GM19240 (cell line): Measurements from ENCODE around the gene FLT4.
"Not testable (repeated sequence)": the region's sequence is repeated elsewhere in the genome, so short reads cannot be mapped to it uniquely, and the experiment has no call there.

ENCODE experiments used
- DNase-seq: peaks from one replicate; pipeline ENCODE4 v3.0.0; 2011; ENCODE audit warnings: low spot score; ENCODE audit not compliant: insufficient read length

The FLT4 gene

DNA sequence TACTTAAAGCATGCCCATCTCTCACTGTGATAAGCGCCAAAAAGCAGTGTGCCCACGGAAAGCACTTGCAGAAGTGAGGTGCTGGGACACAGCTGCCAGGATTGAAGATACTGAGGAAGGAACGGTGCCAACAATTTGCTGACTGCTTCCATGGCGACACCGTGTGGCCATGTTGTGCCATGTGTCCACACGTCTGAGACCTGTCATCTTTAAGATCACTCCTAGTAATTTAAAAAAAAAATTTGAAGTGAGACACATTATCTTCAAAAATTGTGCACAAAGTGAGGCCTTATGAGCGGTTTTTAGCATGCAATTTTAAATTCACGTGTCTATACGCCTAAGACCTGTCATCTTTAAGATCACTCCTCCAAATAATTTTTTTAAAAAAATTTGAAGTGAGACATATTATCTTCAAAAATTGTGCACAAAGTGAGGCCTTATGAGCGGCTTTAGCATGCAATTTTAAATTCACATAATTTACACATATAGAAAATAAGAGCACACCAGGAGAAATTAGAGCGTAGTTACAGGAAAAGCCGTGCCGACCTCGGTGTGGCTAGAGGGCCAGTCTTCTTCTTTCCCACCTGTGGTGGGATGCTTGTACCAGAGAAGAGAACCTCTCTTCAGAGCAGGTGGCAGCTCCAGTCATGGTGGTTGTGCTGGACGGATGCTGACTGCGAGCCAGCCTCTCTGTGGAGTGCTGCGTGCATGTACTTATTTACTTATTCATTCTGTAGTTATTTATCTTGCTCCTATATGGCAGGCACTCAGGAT is 21.4 kb upstream of the FLT4 start:
- DNase-seq, result no peak

DNA sequence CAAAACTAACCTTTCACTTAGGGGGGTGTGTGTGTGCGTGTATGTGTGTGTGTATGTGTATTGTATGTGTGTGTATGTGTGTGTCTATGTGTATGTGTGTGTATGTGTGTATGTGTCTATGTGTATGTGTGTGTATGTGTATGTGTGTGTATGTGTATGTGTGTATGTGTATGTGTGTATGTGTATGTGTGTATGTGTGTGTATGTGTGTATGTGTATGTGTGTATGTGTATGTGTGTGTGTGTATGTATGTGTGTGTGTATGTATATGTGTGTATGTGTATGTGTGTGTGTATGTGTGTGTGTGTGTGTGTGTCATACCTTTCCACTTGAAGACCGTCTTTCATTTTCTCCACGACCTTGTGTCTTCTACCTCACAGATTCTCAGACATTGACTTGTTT is 20.8 kb upstream of the FLT4 start:
- no peak for DNase-seq

DNA sequence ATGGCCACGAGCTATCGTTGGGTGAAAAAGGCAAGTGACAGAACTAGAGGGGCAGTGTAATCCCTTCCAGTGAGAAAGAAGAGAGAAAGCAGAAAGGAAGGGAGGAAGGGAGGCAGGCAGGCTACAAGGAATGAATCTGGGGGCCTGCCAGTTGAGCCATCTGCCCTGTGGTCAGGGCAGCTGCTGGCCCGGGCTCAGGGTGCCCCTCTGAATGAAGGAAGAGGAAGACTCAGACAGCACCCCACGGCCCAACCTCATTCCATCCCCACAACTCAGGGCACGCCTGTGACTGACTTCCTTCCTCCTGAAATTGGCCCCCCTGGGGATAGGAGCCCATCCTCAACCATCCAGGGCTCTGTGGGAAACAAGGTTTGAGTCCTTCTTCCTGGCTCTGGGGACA is 20.3 kb upstream of the FLT4 start:
- DNase-seq, result no peak

DNA sequence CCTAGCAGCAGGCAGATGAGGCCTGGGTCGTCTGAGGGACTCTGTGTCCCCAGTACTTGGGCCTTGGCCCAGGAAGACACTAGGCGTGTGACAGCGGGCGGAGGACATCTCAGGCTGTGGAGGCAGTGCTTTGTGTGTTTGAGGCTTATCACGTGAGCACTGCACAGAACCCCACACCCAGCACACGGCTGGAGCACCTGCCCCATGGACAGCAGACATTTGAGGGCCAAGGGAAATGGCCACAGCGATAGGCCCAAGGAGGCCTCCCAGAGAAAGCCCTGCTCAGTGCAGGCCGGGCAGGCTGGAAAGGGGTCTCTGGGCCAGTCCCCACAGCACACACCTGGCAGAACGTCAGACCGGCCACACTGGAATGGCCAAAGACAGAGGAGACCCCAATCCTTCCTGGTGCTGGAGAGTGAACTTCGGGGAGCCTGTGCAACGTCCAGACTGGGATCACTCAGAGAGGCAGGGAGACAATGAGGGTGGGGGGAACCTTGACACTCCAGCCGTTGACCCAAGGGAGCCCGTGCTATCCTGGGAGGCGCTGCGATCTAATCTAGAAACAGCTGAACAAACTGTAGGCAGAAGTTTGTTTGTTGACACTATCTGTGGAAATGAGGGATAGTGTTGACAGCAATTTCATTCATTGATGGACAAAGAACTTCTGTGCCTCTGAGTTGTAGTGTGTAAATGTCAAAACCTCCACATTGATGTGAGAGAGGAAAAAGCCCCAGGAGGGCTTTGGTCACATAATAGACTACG is 19.6 kb upstream of the FLT4 start:
- no peak for DNase-seq

DNA sequence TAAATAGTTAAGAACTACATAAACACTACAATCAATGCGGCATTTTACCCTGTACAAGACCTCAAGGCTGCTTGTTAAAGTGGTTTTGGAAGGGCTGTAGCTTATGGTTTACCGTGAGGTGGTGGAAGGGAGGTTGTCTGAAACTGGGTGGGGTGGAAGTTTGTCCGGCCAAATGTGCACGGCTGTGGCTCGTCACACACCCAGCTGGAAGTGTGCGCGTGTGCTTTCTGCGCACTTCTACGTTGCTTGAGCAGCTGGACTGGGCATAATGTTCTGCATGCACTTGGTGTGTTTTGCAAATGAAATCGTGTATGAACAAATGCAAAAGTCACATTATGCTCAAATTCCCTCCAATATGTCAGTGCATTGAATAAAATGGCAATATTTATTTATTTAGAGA is 17.4 kb upstream of the FLT4 start:
- no peak for DNase-seq

DNA sequence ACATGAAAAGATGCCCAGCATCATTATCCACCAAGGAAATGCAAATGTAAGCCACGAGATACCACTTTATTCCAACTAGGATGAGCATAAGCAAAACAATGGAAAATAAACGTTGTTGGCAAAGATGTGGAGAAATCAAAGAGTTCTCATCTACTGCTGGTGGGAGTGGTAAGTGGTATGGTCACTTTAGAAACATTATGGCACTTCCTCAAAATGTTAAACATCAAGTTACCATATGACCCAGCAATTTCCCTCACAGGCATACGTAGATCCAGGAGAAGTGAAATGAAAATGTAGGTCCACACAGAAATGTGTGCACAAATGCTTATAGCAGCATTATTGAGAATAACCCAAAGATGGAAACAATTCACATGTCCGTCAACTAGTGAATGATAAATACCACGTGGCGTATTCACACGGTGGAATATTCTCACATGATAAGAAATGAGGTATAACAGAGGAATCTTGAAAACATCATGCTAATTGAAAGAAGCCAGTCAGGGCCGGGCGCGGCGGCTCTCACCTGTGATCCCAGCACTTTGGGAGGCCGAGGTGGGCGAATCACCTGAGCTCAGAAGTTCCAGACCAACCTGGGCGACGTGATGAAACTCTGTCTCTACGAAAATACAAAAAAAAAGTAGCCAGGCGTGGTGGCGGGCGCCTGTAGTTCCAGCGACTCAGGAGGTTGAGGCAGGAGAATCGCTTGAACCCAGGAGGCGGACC is 16.4 kb upstream of the FLT4 start:
- no peak for DNase-seq

DNA sequence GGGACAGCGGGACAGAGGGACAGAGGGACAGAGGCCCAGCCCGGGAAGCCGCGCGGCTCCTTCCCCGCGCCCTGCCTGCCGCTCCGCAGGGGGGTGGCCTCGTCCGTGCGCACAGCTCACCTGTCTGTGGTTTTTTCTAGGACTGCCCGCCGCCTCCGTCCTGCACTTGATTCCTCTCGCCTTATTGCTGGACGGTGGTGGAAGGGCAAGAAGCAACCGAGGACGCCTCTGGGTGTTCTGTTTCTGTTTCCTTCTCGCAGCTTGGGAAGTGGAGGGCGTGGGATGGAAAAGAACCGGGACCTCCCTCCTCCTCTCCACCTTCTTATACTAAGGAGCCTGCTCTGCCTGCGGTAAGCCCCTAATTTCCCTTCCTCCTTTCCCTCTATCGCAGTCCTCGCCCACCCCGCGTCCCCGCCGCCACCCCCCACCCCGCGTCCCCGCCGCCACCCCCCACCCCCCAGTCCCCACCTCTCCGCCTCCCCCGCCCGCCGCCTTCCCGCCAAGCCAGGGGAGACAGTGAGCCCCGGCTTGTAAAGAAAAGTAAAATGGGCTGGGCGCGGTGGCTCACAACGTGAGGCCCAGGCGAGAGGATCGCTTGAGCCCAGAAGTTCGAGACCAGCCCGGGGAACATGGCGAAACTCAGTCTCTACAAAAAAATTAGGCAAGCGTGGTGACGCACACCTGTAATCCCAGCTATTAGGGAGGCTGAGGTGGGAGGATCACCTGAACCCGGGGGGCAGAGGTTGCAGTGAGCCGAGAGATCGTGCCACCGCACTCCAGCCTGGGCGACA is 9.6 kb upstream of the FLT4 start:
- no peak for DNase-seq

DNA sequence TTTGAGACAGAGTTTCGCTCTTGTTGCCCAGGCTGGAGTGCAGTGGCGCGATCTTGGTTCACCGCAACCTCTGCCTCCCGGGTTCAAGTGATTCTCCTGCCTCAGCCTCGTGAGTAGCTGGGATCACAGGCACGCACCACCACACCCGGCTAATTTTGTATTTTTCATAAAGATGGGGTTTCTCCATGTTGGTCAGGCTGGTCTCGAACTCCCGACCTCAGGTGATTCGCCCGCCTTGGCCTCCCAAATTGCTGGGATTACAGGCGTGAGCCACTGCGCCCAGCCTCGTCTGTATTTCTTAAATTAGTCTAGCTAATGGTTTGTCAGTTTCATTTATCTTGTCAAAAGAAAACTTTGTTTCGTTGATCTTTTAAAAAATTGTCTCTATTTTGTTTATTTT is 5.8 kb upstream of the FLT4 start:
- not testable (repeated sequence) for DNase-seq

DNA sequence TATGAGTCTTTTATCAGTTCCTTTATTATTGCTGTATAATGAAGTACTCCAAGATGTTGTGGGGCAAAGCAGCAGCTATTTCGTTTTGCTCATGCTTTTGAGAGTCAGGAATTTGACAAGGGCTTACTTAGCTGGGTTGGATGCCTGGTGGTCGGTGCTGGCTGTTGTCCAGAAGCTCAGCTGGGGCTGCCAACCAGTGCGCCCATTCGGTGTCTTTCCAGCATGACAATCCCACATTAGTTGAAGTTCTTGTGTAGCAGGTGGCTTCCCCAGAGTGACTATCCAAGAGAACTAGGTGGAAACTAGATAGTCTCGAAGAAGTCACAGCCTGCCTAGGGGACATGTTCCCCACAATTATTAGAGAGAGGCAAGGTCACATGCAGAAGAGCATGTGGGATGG is 3.4 kb upstream of the FLT4 start:
- DNase-seq, result no peak

DNA sequence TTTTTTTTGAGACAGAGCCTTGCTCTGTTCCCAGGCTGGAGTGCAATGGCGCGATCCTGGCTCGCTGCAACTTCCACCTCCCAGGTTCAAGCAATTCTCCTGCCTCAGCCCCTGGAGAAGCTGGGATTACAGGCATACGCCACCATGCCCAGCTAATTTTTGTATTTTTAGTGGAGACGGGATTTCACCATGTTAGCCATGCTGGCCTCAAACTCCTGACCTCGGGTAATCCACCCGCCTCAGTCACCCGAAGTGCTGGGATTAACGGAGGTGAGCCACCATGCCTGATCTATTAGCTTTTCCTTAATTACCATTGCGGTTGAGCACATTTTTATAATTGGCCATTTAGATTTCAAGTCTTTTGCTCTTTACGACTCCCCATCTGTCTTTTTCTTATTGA is 2.9 kb upstream of the FLT4 start:
- DNase-seq, result no peak

DNA sequence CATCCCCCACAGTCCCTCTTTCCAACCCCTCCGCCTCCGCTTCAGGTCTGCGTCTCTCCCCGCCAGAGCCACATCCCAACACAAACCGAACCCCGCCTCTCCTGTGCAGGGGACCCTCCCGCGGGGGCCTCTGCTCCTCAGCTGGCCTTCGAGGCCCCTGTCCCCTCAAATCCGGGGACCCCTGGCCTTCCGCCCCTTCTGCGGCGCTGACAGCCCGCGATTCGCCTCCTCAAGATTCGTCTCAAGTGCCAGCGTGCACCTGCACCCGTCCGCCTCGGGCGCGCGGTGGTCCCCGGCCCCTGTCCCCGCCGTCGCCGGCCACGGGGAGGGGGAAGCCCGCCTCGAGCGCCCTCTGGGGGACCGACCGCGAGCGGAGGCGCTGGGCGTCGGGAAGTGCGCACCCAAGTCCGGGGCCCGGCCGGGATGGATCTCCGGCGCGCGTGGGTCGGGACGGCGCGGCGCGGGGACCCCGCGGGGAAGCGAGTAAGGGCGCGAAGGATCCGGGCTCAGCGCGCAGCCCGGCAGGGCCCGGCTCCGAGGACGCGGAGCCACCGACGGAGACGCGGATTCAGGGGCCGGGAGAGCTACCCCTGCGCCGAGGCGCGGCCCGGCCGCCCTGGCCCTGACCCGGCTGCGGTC is 623 bp downstream of the FLT4 start:
- DNase-seq, result no peak

DNA sequence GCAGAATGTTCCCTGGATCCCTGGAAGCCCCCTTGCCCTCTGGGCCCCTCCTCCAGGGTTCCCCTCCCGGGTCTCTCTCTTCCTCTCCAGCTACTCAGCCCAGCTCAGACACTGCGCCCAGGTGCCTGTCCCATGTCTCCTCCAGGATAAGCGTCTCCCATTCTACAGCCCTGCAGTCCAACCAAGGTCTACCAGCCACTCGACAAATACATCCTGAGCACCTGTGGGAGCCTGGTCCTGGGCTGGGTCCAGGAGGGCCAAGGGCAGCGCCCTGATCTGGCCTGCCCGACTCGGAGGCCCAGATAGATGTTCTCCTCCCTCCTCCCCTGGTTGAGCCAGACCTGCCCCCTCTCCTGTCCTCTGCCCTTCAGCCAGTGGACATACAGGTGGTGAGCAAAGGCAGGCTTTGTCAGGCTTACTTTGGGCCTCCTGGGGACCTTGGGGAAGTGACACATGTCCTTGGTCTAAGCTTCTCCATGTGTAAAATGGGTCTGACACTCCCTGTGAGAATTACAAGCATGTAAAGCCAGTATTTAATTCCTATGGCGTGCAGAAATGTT is 1.4 kb downstream of the FLT4 start:
- DNase-seq, result no peak

DNA sequence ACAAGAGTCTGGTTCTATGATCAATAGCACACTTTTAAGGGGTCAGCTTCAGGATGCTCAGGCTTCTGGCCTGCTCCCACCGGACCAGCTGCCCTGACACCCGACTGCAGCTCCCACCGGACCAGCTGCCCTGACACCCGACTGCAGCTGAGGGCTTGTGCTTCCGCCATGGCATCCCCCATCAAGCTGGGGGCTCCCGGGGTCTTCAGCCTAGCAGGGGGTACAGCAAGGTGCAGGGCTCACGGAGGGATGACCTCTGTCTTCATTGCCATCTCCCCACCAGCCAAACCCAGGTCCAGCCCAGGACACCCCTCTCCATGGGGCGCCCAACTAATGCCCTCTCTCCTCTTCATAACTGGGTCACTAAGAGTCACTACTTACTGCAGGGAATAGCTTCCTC is 1.9 kb downstream of the FLT4 start:
- no peak for DNase-seq

DNA sequence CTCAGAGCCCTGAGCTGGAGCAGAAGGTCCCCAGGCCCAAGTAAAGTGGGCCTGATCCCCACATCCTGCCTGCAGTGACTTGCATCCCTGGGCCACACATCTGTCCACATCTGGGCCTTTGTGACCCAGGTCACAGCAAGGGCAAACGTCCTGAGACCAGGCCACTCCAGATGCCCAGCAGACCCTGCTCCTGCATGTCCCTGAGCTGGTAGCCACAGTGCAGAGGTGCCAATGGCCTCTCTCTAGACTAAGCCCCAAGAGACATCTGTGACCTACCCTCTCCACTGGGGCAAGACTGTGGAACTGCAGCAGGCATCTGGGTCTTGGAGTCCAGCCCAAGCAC is 2.5 kb downstream of the FLT4 start:
- no peak for DNase-seq

DNA sequence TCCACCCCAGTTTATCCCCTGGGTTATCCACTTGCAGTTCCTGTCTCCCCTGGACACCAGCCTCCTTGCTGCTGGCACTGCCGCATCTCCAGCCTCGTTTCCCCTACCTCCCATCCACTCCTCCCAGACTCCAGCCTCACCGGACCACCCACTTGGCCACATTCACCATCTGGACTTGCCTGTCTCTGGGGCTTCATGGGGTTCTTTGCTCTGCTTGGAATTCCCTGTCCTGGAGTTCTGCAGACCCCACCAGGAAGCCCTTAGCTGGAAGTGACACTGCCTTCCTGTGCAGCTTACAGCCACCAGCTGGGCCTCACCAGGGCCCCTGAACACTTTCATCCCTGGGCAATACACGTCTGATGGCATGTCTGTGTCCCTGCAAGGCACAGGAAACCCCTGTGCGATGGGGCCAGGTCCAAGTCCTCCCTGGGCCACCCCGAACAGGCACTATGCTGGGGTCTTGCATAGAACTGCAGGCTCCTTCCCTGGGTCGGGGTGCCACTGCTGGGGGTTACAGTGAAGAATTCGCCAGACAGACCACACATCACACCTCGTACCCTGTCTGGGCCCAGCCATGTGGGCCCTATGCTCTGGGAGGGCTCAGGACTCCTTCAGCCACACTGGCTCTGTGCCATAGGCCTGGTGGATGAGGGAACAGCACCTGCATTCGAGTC is 3.0 kb downstream of the FLT4 start:
- DNase-seq, result no peak

DNA sequence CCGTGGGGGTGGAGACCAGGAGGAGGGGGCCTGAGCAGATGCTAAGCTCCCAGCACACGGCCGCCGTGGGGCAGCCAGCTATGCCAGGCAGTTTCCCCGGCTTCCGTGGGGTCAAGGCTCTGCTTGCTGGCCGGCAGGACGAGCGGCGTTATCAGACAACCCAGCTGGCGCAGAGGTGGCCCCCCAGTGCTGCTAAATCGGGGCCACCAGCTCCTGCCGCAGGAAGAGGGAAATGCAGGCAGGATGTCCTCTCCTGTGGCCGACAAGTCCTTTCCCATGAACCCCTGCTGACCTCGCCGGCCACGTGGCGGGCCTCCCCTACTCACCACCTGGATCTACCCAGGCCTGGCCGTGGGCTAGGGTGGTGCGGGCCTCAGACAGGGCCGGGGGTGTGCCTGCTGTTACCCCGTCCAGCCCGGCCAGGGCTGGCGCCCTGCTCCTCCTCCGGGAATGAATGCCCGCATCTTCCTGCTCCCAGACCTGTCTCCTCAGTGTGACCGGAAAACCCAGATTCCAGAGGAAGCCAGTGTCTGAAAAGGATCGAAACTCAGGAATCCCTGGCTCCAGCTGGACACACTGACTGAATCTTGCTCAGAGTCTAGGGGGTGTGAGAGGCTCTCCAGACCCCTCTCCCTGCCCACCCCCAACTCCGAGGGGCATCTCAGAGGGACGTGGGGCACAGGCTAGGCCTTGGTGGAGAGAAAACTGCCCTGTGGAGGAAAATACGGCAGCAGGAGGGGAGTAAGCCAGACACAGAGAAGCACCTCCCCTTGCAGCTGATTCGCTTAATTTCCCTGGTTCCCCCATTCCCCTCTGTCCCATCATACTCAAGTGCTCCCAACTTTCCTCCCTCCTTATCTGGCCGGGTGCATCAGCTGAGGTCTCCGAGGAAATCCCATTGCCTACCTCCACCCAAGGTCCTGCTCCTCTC is 3.9 kb downstream of the FLT4 start:
- no peak for DNase-seq

DNA sequence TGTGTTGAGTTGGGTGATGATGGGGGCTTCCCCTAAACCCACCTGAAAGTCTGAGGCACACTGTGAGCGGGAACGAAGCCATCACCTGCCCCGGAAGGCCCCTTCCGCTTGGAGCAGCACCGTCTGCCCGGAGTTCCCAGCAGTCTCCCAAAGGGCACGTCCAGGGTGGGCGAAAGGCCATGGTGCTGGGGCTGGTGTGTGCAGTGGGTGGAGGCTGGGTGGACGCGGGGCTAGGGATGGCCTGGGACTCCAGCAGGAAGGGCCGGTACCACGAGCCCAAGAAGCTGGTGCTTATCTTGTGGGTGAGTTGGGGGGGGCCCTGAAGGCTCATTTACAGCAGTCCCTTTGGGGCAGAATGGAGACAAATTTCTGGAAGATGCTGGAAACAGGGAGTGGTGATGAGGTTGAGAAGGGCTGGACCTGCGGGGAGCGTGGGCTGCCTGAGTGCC is 4.6 kb downstream of the FLT4 start:
- DNase-seq, result no peak

DNA sequence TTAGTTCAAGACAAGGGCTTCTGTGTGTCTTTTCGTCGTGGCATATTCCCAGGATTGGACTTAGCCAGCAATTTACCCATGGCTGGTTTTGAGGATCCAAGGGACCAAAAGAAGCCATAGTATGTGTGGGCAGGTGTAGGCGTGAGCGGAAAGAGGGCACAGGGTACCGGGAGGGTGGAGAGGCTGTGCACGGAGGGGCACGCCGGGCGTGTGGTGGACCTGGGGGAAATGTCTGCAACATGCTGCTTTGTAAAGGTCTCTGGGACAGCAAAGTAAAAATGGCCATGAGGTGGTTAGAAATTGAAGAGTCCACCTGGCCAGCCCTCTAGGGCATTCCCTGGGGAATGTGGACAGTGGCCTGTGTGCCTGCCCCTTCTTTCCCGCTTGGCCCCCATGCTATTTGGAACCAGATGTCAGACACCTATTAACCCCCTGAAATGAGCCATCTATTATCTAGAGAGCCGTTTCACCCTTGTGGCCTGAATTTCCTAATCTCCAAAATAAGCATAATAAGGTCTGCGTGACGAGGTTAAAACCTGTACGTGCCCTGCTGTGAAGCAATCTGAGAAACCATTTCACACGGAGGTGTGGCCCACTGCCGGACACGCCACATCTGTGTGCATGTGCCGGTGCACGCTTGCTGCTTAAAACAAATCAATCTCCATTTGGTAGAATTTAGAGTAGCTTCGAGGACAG is 5.1 kb downstream of the FLT4 start:
- DNase-seq, result no peak
